ENCODE results near the gene GMDS.

The GMDS gene

GRCh38 chr6:2109796-2110195, 135.6 kb downstream of the GMDS start:
- H3K36me3 ChIP-seq (ENCODE audit: control insufficient read depth, insufficient read depth, low read length) = no peaks in the 10 kb centered on the region
- DNase-seq (ENCODE audit: extremely low read depth, insufficient read length) = no peak
- H3K27me3 ChIP-seq (replicated peaks; ENCODE audit: control insufficient read depth, insufficient read depth, low read length) = no peaks in the 10 kb centered on the region
- TF ChIP-seq CTCF (IDR thresholded peaks at IDR 0.05; ENCODE audit: insufficient read depth, low read length, poor library complexity, severe bottlenecking) = no peak
- no peak overlapping the region for H3K4me3 ChIP-seq (replicated peaks; ENCODE audit: low read depth, low read length)

GRCh38 chr6:2108700-2109306, 136.6 kb downstream of the GMDS start:
- DNase-seq (ENCODE audit: extremely low read depth, insufficient read length) = no peak
- no peak for TF ChIP-seq CTCF (IDR thresholded peaks at IDR 0.05; ENCODE audit: insufficient read depth, low read length, poor library complexity, severe bottlenecking)
- H3K4me3 ChIP-seq (replicated peaks; ENCODE audit: low read depth, low read length) = no peak overlapping the region
- H3K36me3 ChIP-seq (ENCODE audit: control insufficient read depth, insufficient read depth, low read length) = no peaks in the 10 kb centered on the region
- no peaks in the 10 kb centered on the region for H3K27me3 ChIP-seq (replicated peaks; ENCODE audit: control insufficient read depth, insufficient read depth, low read length)

GRCh38 chr6:2104524-2104880, 140.9 kb downstream of the GMDS start:
- DNase-seq (ENCODE audit: extremely low read depth, insufficient read length) = no peak
- H3K36me3 ChIP-seq (ENCODE audit: control insufficient read depth, insufficient read depth, low read length) = no peaks in the 10 kb centered on the region
- H3K4me3 ChIP-seq (replicated peaks; ENCODE audit: low read depth, low read length) = no peak overlapping the region
- TF ChIP-seq CTCF (IDR thresholded peaks at IDR 0.05; ENCODE audit: insufficient read depth, low read length, poor library complexity, severe bottlenecking) = no peak
- H3K27me3 ChIP-seq (replicated peaks; ENCODE audit: control insufficient read depth, insufficient read depth, low read length) = no peaks in the 10 kb centered on the region

GRCh38 chr6:2103765-2104523, 141.5 kb downstream of the GMDS start:
- no peak for DNase-seq (ENCODE audit: extremely low read depth, insufficient read length)
- no peak overlapping the region for H3K4me3 ChIP-seq (replicated peaks; ENCODE audit: low read depth, low read length)
- no peaks in the 10 kb centered on the region for H3K27me3 ChIP-seq (replicated peaks; ENCODE audit: control insufficient read depth, insufficient read depth, low read length)
- TF ChIP-seq CTCF (IDR thresholded peaks at IDR 0.05; ENCODE audit: insufficient read depth, low read length, poor library complexity, severe bottlenecking) = peak; percentile 54
- no peaks in the 10 kb centered on the region for H3K36me3 ChIP-seq (ENCODE audit: control insufficient read depth, insufficient read depth, low read length)

GRCh38 chr6:2102966-2103365, 142.4 kb downstream of the GMDS start:
- TF ChIP-seq CTCF (IDR thresholded peaks at IDR 0.05; ENCODE audit: insufficient read depth, low read length, poor library complexity, severe bottlenecking) = no peak
- no peak for DNase-seq (ENCODE audit: extremely low read depth, insufficient read length)

More at GRCh38 chr6:2102966-2103365, 142.4 kb downstream of the GMDS start:
- no peaks in the 10 kb centered on the region for H3K36me3 ChIP-seq (ENCODE audit: control insufficient read depth, insufficient read depth, low read length)
- H3K4me3 ChIP-seq (replicated peaks; ENCODE audit: low read depth, low read length) = no peak overlapping the region
- no peaks in the 10 kb centered on the region for H3K27me3 ChIP-seq (replicated peaks; ENCODE audit: control insufficient read depth, insufficient read depth, low read length)
